Measurements from ENCODE around the gene CHORDC1.
"Not testable (repeated sequence)": the region's sequence is repeated elsewhere in the genome, so short reads cannot be mapped to it uniquely, and the experiment has no call there.

CHORDC1 gene

DNA sequence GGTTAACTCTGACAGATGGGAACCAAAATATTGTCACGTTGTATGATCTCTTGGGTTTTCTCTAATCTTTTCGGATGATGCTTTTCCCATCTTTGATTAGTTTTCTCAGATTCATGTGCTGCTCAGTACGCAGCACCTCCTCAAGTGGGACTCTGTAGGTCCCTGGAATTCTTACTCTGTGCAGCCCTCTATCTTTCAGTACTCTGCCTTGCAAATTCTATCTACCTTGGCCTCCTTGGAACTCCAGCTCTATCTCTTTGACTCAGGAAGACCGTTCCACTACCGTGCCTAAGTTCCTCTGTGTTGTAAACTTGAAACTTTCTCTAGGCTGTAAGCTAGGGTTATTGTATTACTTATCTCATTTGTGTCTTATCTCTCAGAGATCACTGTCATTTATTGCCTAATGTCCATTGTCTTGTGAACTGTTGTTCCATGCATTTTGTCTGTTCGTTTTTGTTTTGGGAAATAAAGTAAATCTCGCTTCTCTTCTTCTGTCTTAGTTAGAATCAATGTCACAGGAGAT is 20.1 kb upstream of the CHORDC1 start:
- H3K9me3 ChIP-seq (replicated peaks in 1 of 11): no peaks in the 10 kb centered on the region
- no peak overlapping the region for H3K4me2 ChIP-seq
- no peaks in the 10 kb centered on the region for H3K27me3 ChIP-seq
- H3K4me1 ChIP-seq: no peaks in the 10 kb centered on the region
- no peaks in the 10 kb centered on the region for H3K36me3 ChIP-seq
- TF ChIP-seq Cebpa-rat (IDR thresholded peaks at IDR 0.05): no peak
- no peaks in the 10 kb centered on the region for H4K20me1 ChIP-seq
- H3K4me3 ChIP-seq: no peak overlapping the region
- no peak overlapping the region for H3K9ac ChIP-seq
- H3K27ac ChIP-seq: no peak overlapping the region

DNA sequence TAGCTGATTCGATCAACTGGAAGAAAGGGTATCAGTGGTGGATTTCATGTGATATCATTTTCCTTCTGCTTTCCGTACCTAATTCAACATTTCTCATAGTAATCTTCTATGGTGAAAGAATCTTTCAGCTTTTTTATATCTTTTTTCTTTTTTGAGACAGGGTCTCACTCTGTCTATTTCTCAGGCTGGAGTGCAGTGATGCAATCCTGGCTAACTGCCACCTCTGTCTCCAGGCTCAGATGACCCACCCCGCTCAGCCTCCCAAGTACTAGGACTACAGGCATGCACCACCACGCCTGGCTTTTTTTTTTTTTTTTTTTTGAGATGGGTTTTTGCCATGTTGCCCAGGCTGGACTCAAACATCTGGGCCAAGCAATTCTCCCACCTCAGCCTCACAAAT is 18.6 kb upstream of the CHORDC1 start:
- Histone ChIP-seq H3K4me3 (no peak overlapping the region), H3K9ac (no peak overlapping the region), H3K4me1 (no peaks in the 10 kb centered on the region), H4K20me1 (no peaks in the 10 kb centered on the region), H3K27me3 (no peaks in the 10 kb centered on the region), H3K9me3 (replicated peaks in 1 of 11) (no peaks in the 10 kb centered on the region), H3K4me2 (no peak overlapping the region), H3K27ac (no peak overlapping the region), H3K36me3 (no peaks in the 10 kb centered on the region)
- no peak for TF ChIP-seq Cebpa-rat (IDR thresholded peaks at IDR 0.05)

DNA sequence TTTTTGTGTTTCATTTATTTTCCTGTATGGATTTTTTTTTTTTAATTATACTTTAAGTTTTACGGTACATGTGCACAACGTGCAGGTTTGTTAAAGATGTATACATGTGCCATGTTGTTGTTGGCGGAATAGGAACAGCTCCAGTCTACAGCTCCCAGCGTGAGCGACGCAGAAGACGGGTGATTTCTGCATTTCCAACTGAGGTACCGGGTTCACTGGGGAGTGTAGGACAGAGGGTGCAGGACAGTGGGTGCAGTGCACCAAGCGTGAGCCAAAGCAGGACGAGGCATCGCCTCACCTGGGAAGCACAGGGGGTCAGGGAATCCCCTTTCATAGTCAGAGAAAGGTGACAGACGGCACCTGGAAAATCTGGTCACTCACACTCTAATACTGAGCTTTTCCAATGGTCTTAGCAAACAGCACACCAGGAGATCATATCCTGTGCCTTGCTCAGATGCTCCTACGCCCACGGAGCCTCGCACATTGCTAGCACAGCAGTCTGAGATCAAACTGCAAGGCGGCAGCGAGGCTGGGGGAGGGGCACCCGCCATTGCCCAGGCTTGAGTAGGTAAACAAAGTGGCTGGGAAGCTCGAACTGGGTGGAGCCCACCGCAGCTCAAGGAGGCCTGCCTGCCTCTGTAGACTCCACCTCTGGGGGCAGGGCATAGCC is 17.3 kb upstream of the CHORDC1 start:
- H3K27me3 ChIP-seq; H4K20me1 ChIP-seq; H3K4me2 ChIP-seq; H3K4me3 ChIP-seq; H3K36me3 ChIP-seq; H3K9ac ChIP-seq; H3K27ac ChIP-seq; H3K9me3 ChIP-seq (replicated peaks in 1 of 11); H3K4me1 ChIP-seq: not testable (repeated sequence)

DNA sequence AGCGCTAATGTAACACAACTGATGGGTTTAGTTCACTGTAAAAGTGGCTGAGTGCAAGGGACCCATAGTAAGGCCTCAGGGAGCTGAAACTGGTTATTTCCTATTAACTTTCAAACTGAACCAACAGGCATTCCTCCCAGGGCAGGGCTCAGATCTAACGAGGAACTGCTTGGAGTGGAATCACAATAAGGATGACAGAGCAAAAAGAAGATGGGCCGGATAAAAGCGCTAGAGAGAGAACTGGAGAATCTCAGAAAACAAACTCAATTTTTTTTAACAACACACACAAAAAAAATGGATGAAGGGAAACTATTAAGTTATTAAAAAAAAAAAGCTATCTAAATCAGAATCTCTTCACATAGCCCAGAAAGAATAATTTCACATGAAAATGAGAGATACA is 14.2 kb upstream of the CHORDC1 start:
- no peaks in the 10 kb centered on the region for H3K36me3 ChIP-seq
- H3K27me3 ChIP-seq: no peaks in the 10 kb centered on the region
- TF ChIP-seq Cebpa-rat (IDR thresholded peaks at IDR 0.05): no peak
- no peak overlapping the region for H3K4me2 ChIP-seq
- H4K20me1 ChIP-seq: no peaks in the 10 kb centered on the region
- H3K9ac ChIP-seq: no peak overlapping the region
- H3K9me3 ChIP-seq (replicated peaks in 1 of 11): no peaks in the 10 kb centered on the region
- H3K27ac ChIP-seq: no peak overlapping the region
- H3K4me1 ChIP-seq: no peaks in the 10 kb centered on the region
- no peak overlapping the region for H3K4me3 ChIP-seq

DNA sequence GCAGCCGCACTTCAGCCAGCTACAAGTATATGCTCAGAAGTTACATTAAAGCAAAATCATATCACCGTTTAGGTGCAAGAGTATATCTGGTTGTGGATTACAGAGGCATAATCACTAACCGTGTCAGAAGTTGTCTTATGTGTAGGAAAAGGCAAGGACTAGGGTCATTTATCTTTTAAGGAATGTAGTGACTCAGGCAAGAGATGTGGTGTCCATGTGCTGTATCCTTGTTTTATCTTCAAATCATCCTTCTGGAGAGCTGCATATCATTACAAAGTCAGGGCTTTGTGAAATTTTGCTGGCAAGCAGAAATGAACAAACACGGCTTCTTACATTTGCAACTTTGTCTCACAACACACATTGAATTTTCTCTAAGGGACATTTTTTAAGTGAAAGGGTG is 12.7 kb upstream of the CHORDC1 start:
- no peak overlapping the region for H3K27ac ChIP-seq
- no peak for TF ChIP-seq Cebpa-rat (IDR thresholded peaks at IDR 0.05)
- H3K9me3 ChIP-seq (replicated peaks in 1 of 11): no peaks in the 10 kb centered on the region
- no peak overlapping the region for H3K9ac ChIP-seq
- H3K27me3 ChIP-seq: no peaks in the 10 kb centered on the region
- no peaks in the 10 kb centered on the region for H3K36me3 ChIP-seq
- no peaks in the 10 kb centered on the region for H3K4me1 ChIP-seq
- H3K4me3 ChIP-seq: no peak overlapping the region
- no peaks in the 10 kb centered on the region for H4K20me1 ChIP-seq
- H3K4me2 ChIP-seq: no peak overlapping the region

DNA sequence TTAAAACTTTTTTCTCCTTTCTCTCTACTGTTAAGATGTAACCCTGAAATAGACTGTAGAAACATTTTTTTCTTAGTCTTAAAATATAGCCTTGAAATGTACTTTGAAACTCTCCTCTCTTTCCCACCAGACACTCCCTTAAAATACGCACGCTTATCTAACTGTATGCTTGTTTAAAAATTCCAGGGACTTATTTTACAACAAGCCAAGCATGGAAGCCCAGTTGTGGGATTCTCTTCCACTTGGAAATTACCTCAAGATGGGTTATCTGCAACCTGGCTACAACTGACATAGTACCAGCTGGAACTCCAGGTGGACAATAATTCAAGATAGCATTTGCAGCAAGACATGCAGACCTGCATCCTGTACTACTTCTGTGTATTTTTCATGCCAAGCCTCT is 12.1 kb upstream of the CHORDC1 start:
- H3K36me3 ChIP-seq: no peaks in the 10 kb centered on the region
- H3K4me3 ChIP-seq: no peak overlapping the region
- no peak for TF ChIP-seq Cebpa-rat (IDR thresholded peaks at IDR 0.05)
- no peaks in the 10 kb centered on the region for H3K4me1 ChIP-seq
- no peak overlapping the region for H3K4me2 ChIP-seq
- no peaks in the 10 kb centered on the region for H4K20me1 ChIP-seq
- no peak overlapping the region for H3K9ac ChIP-seq
- H3K27ac ChIP-seq: no peak overlapping the region
- no peaks in the 10 kb centered on the region for H3K27me3 ChIP-seq
- H3K9me3 ChIP-seq (replicated peaks in 1 of 11): no peaks in the 10 kb centered on the region

DNA sequence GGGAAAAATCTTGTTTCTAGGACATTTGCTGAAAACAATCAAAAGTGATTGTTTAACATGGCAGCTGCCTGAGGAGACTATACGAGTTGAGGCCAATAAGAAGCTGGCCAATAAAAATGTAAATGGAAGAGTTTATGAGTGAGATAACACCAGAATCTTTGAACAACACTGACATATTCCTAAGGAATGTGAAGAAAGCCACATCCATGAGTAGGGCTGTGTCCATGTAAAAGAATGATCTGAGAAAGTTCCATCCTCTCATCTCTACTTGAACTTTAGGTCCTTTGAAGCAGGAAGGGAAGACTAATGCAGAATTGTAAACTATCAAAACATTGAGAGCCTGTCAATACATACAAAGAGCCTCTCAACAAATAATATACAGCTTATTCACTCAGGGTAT is 6.9 kb upstream of the CHORDC1 start:
- H3K9ac ChIP-seq: no peak overlapping the region
- H3K36me3 ChIP-seq: no peaks in the 10 kb centered on the region
- no peaks in the 10 kb centered on the region for H4K20me1 ChIP-seq
- H3K9me3 ChIP-seq (replicated peaks in 1 of 11): peaks cover 0 to 8% (median 0%) of the 10 kb centered on the region in 11 experiments; a peak in 2 of 22 replicates
- no peak overlapping the region for H3K27ac ChIP-seq
- TF ChIP-seq Cebpa-rat (IDR thresholded peaks at IDR 0.05): no peak
- no peak overlapping the region for H3K4me3 ChIP-seq
- no peak overlapping the region for H3K4me2 ChIP-seq
- no peaks in the 10 kb centered on the region for H3K27me3 ChIP-seq
- peaks cover 0 to 7% (median under 1%) of the 10 kb centered on the region in 10 experiments; a peak in 5 of 20 replicates for H3K4me1 ChIP-seq

DNA sequence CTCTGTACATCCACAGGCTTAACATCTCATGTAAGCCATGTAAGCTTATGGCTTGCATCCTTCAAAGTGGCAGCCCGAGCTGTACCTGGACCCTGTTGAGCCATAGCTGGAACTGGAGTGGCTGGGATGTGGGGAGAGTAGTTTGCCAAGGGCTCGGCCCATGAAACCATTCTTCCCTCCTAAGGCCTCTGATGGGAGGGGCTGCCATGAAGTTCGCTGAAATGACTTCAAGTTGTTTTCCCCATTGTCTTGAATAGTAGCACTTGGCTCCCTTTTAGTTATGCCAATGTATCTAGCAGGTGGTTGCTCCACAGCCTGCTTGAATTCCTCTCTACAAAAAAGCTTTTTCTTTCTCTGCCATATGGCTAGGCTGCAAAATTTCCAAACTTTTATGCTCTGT is 5.2 kb upstream of the CHORDC1 start:
- Histone ChIP-seq H3K27ac (no peak overlapping the region), H4K20me1 (no peaks in the 10 kb centered on the region), H3K27me3 (no peaks in the 10 kb centered on the region), H3K4me2 (peak overlapping the region in 1 of 11 experiments; percentile 22; a peak in 1 of 22 replicates), H3K36me3 (no peaks in the 10 kb centered on the region), H3K9ac (no peak overlapping the region), H3K9me3 (replicated peaks in 1 of 11) (peaks cover 0 to 8% (median 0%) of the 10 kb centered on the region in 11 experiments; a peak in 2 of 22 replicates), H3K4me3 (no peak overlapping the region), H3K4me1 (peaks cover 5 to 17% (median 14%) of the 10 kb centered on the region in 10 experiments; a peak in 17 of 20 replicates)
- no peak for TF ChIP-seq Cebpa-rat (IDR thresholded peaks at IDR 0.05)

DNA sequence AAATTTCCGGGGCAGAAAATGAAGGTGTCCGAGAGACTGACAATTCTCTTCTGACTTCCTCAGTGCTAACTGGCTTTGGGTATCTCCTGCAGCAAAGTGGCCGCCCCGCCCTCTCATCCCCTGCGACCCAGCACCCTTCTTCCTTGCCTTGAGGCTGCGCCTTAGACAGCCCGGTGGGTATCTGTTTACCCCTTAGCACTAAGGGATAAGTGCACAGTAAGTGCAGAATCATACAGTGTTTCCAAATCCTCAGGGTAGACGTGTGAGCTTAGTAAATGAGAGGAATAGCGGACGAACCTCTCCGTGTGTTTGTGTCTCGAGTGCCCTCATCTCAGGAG is 368 bp upstream of the CHORDC1 start:
- Histone ChIP-seq H3K9ac (peak overlapping the region; percentile 87 to 96 (median 91)), H3K27ac (peak overlapping the region; percentile 83 to 92 (median 89)), H3K9me3 (replicated peaks in 1 of 11) (peaks cover 0 to 21% (median 14%) of the 10 kb centered on the region in 11 experiments; a peak in 15 of 22 replicates), H3K4me1 (peaks cover 28 to 47% (median 34%) of the 10 kb centered on the region in 10 experiments), H3K27me3 (no peaks in the 10 kb centered on the region), H3K4me3 (peak overlapping the region; percentile 77 to 98 (median 88)), H4K20me1 (peaks cover 37 to 46% (median 41%) of the 10 kb centered on the region in 11 experiments; a peak in 21 of 22 replicates), H3K36me3 (peaks cover 0 to 31% (median 24%) of the 10 kb centered on the region in 11 experiments; a peak in 18 of 22 replicates), H3K4me2 (peak overlapping the region; percentile 58 to 90 (median 84))
- no peak for TF ChIP-seq Cebpa-rat (IDR thresholded peaks at IDR 0.05)
